HL-60 (cell line): ENCODE measurements around the gene AKAP10.

ENCODE experiments used
- GABPA ChIP-seq: IDR thresholded peaks from 2 replicates; pipeline ENCODE4 v1.6.1; 2012; ENCODE audit warnings: low read depth
- POLR2AphosphoS5 ChIP-seq: IDR thresholded peaks from 2 replicates; pipeline ENCODE4 v1.6.1; 2012; ENCODE audit warnings: low read depth
- REST ChIP-seq: IDR thresholded peaks from 2 replicates; pipeline ENCODE4 v1.6.1; 2012; ENCODE audit warnings: low read depth; ENCODE audit not compliant: insufficient replicate concordance
- SPI1 ChIP-seq: IDR thresholded peaks from 2 replicates; pipeline ENCODE4 v1.6.1; 2012; ENCODE audit warnings: low read depth, mild to moderate bottlenecking, borderline replicate concordance
- TF ChIP-seq, protein P1 (sequence below): IDR thresholded peaks from one replicate; pipeline ENCODE4 v1.5.1; 2011; ENCODE audit warnings: low read length, control low read depth, inconsistent platforms; ENCODE audit not compliant: insufficient read depth

DNA sequence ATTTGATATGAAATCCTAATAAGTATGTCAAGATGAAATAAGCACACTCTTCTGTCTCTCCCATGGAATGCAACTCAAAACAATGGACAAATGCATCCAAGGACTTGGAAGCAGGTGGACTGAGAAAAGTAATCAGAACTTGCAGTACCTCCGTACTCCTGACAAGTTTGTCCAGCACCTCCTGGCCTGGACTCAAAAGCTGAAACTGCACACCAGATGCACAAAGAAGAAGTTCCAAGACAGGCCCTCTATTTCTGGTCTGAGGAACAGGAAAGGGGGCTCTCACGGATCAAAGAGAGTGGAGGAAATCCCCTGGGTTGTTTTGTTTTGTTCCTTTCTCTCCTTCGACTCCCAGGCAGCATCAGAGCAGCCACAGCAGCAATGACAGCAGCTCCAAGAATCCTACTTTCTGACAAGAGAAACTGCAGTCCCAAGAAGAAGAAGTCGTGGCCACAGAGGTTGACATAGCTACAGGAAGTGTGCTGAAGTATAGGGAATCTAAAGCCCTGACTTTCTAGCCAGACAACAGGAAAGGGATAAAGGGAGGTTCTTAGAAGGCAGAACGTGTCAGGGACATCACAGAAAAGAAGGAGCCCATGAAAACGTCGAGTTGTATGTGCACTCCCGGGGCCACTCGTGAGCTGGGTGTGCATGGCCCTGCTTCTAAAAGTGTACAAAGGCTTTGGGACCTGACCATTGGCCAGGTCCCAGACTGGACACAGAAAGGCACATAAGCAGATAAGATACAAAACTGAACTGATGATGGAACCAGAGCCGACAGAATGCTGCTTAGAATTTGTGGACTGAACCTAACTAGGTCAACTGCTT, 29.3 kb downstream of the AKAP10 start:
- TF ChIP-seq, protein P1, sequence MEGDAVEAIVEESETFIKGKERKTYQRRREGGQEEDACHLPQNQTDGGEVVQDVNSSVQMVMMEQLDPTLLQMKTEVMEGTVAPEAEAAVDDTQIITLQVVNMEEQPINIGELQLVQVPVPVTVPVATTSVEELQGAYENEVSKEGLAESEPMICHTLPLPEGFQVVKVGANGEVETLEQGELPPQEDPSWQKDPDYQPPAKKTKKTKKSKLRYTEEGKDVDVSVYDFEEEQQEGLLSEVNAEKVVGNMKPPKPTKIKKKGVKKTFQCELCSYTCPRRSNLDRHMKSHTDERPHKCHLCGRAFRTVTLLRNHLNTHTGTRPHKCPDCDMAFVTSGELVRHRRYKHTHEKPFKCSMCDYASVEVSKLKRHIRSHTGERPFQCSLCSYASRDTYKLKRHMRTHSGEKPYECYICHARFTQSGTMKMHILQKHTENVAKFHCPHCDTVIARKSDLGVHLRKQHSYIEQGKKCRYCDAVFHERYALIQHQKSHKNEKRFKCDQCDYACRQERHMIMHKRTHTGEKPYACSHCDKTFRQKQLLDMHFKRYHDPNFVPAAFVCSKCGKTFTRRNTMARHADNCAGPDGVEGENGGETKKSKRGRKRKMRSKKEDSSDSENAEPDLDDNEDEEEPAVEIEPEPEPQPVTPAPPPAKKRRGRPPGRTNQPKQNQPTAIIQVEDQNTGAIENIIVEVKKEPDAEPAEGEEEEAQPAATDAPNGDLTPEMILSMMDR: no peak
- TF ChIP-seq REST: no peak
- TF ChIP-seq POLR2AphosphoS5: no peak
- TF ChIP-seq GABPA: no peak
- TF ChIP-seq SPI1: no peak
